ENCODE results near the gene SACS.

SACS gene

DNA sequence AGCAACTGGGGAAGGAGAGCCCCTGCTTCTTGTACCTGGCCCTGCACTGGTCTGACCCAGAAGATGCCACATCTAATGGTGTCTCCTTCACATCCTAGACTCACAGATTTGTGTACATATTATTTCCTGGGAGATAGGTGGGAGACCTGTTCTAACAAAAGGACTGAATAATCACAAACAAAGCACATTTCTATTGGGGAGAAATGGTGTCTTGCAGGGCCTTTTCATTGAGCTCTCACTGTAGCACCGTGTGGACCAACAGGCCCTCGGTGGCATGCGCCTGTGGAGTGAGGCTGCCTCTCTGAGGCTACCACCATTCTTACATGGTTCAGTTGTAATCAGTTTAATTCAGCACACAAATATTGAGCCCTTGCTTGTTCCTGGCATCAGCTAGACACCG, 989 bp upstream of the SACS start:
- Histone ChIP-seq H3K27me3 (ENCODE audit: control insufficient read depth, insufficient read depth, low read length) (no peaks in the 10 kb centered on the region), H3K4me2 (ENCODE audit: low read length) (no peak overlapping the region), H3K9ac (ENCODE audit: low read depth, low read length) (no peak overlapping the region), H3K9me3 (replicated peaks; ENCODE audit: low read length) (no peaks in the 10 kb centered on the region), H3K4me3 (ENCODE audit: low read length) (no peak overlapping the region), H3K4me1 (ENCODE audit: control insufficient read depth, insufficient read depth, low read length) (peaks cover 11% of the 10 kb centered on the region), H3K36me3 (ENCODE audit: insufficient read depth, low read length) (no peaks in the 10 kb centered on the region)

DNA sequence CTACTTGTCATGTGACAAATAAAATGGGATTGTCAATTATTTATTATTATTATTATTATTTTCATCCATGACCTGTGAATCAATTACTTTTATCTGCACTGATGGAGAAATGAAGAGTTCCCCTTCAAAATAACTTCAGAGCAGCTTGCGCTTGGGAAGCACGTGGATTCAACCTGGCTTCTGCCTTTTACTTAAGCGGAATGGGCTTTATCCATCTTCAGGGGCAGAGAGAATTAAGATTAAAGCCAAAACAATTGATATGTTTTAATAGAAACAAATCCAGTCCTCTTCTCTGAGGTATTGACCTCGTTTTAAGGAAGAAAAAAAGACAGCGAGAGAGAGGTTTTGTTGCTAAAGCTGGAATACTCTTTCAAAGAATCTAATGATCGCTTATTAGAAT, 876 bp downstream of the SACS start:
- H3K9ac ChIP-seq (ENCODE audit: low read depth, low read length) = peak overlapping the region; percentile 85
- no peaks in the 10 kb centered on the region for H3K9me3 ChIP-seq (replicated peaks; ENCODE audit: low read length)
- H3K4me3 ChIP-seq (ENCODE audit: low read length) = peak overlapping the region; percentile 88
- peaks cover 24% of the 10 kb centered on the region for H3K4me1 ChIP-seq (ENCODE audit: control insufficient read depth, insufficient read depth, low read length)
- no peaks in the 10 kb centered on the region for H3K27me3 ChIP-seq (ENCODE audit: control insufficient read depth, insufficient read depth, low read length)
- no peaks in the 10 kb centered on the region for H3K36me3 ChIP-seq (ENCODE audit: insufficient read depth, low read length)
- peak overlapping the region; percentile 85 for H3K4me2 ChIP-seq (ENCODE audit: low read length)

DNA sequence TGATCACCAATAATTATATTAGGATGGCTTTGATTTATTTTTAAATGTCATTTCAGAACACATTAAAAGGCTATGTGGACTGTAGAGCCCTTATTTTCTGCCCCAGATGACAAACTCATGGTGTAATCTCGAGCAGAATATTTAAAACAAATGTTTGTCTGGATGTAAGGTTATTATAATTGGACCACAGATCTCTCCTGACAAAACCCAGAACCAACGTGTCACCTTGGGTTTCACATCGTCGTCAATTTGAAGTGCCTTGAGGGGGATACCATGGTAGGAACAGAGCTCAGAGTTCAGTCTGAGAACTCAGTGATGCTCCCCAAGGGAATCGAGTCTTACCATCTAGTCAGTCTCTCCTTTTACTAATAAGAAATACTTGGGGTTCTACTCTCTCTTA, 2.8 kb downstream of the SACS start:
- H3K27me3 ChIP-seq (ENCODE audit: control insufficient read depth, insufficient read depth, low read length) = no peaks in the 10 kb centered on the region
- no peak overlapping the region for H3K9ac ChIP-seq (ENCODE audit: low read depth, low read length)
- H3K4me2 ChIP-seq (ENCODE audit: low read length) = peak overlapping the region; percentile 85
- no peaks in the 10 kb centered on the region for H3K36me3 ChIP-seq (ENCODE audit: insufficient read depth, low read length)
- peak overlapping the region; percentile 88 for H3K4me3 ChIP-seq (ENCODE audit: low read length)
- no peaks in the 10 kb centered on the region for H3K9me3 ChIP-seq (replicated peaks; ENCODE audit: low read length)
- H3K4me1 ChIP-seq (ENCODE audit: control insufficient read depth, insufficient read depth, low read length) = peaks cover 35% of the 10 kb centered on the region

DNA sequence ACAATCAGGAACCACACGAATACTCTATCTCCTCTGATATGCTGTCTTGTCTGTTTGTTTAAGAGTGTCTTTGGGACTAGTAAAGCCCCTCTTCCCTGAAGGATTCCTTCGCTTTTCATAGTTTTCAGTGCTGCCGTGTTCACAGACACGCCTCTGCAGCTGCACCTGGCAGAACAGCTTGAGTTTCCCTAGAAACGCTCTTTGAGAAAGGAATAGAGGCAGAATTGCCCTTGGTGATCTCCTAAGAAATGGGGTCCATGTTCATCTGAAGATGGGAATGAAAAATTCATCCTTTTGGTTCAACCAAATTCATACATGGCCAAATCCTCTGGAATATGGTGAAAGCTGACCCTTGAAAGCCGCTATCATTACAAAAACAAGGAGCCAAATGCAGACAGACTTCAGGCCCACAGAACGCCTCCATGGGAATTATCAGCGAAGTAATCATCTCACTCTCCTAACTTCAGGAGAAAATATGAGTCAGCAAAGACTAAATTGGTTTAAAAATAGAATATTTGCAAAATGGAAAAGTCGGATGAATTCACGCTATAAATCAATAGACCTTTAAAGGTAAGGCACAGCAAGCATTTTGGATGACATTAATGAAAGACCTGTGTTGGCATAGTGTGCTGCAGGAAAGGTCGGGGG, 5.5 kb downstream of the SACS start:
- Histone ChIP-seq H3K9ac (ENCODE audit: low read depth, low read length) (peak overlapping the region; percentile 77), H3K36me3 (ENCODE audit: insufficient read depth, low read length) (peaks cover 8% of the 10 kb centered on the region), H3K27me3 (ENCODE audit: control insufficient read depth, insufficient read depth, low read length) (no peaks in the 10 kb centered on the region), H3K4me2 (ENCODE audit: low read length) (peak overlapping the region; percentile 78), H3K4me1 (ENCODE audit: control insufficient read depth, insufficient read depth, low read length) (peaks cover 32% of the 10 kb centered on the region), H3K9me3 (replicated peaks; ENCODE audit: low read length) (no peaks in the 10 kb centered on the region), H3K4me3 (ENCODE audit: low read length) (peak overlapping the region; percentile 53)

DNA sequence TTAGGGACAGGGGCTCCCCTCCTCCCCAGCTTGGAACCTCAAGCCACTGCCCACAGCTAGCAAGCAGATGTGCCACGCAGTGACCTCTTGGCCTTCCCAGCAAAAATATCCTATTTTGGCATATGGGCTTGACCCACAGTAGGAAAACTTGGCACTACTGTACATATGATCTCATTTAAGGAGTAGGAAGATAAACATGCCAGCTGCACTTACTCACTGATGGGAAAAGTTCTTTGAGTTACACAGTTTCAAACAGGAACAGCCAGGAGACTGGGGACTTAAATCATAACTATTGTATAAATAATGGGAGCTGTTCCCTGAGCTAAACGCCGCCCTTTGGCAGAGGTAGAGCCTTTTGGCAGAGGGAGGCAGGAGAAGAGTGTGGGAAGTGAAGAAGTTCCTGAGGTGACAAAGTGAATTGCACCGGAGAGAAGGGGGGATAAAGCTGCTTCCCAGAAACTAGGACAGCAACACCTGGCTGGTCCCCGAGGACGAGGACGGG, 6.1 kb downstream of the SACS start:
- Histone ChIP-seq H3K36me3 (ENCODE audit: insufficient read depth, low read length) (peaks cover 8% of the 10 kb centered on the region), H3K9me3 (replicated peaks; ENCODE audit: low read length) (no peaks in the 10 kb centered on the region), H3K27me3 (ENCODE audit: control insufficient read depth, insufficient read depth, low read length) (no peaks in the 10 kb centered on the region), H3K9ac (ENCODE audit: low read depth, low read length) (peak overlapping the region; percentile 77), H3K4me1 (ENCODE audit: control insufficient read depth, insufficient read depth, low read length) (peaks cover 32% of the 10 kb centered on the region), H3K4me2 (ENCODE audit: low read length) (peak overlapping the region; percentile 78), H3K4me3 (ENCODE audit: low read length) (peak overlapping the region; percentile 53)

DNA sequence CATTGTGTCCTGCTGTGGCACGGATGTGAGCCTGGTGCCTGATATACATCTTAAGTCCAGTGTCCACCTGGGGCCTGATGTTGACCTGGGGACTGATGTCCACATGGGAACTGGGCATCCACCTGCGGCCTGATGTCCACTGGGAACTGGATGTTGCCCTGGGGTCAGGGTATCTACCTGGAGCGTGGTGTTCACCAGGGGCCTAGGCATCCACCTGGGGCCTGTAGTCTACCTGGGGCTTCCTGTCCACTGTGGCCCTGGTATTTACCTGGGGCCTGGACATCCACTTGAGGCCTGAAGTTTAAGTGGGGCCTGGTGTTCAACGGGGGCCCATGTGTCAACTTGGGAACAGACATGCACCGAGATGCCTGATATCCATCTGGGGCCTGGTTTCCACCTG, 11.9 kb downstream of the SACS start:
- Histone ChIP-seq H3K27me3 (ENCODE audit: control insufficient read depth, insufficient read depth, low read length) (no peaks in the 10 kb centered on the region), H3K4me1 (ENCODE audit: control insufficient read depth, insufficient read depth, low read length) (peaks cover 1% of the 10 kb centered on the region), H3K4me2 (ENCODE audit: low read length) (no peak overlapping the region), H3K36me3 (ENCODE audit: insufficient read depth, low read length) (peaks cover 11% of the 10 kb centered on the region), H3K9ac (ENCODE audit: low read depth, low read length) (no peak overlapping the region), H3K9me3 (replicated peaks; ENCODE audit: low read length) (no peaks in the 10 kb centered on the region), H3K4me3 (ENCODE audit: low read length) (no peak overlapping the region)

DNA sequence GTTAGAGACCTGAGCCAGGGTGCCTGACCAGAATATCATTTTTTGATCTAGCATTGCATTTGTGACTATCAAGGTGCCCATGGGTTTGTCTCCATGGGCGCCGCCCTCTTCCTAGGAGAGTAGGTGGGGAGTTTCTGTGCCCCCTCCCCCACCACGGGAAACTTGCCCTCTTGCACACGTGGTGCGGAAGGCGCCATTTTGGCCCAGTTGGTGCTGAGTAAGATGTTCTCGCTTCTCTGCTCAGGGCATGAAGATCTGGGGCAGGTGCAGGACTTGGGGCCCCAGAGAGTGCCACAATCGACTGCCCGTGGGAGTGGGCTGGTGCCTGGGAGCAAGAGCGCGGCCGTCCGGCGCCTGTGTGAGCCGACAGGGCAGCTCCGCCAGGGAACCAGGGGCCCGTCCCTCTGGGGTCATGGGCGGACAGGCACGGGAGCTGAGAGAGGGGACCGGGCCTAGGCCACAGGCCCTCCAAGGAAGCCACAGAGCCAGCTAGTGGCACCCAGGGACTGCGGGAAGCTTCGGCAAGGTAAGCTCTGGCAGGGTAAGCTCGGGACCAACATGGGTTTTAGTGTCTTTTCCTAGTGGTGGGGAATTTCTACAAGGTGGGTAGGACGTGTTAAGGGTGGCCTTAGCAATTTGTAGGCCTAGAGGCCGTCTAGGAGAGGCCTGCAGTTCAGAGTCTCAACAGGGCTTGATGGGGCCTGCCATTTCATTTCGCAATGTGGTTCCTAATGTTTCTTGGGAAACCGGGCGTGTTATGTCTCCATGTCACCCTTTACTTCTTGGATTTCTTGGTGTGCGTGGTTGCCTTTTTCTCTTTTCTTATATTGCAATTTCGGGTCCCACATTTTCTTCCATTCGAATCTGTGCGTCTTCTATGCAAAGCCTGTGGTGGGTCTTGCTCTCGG, 14.5 kb downstream of the SACS start:
- Histone ChIP-seq H3K9ac (ENCODE audit: low read depth, low read length) (no peak overlapping the region), H3K4me2 (ENCODE audit: low read length) (no peak overlapping the region)

DNA sequence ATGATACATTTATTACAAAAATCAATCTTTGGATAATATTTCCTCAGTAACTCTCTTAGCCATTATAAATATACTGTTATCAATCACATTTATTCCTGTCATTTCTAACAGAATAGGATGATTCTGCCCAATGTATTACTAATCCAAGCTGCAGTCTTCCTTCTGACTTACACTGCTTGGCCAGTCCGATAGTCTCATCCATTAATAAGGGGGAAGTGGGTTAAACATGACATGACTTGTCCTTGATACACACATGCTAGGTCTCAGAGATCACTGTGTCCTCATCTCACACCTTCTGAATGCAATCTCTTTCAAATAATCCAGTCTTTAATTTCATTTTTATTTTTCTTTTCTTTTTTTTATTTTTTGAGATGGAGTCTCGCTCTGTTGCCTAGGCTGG, 18.8 kb downstream of the SACS start:
- Histone ChIP-seq H3K36me3 (ENCODE audit: insufficient read depth, low read length) (peaks cover 2% of the 10 kb centered on the region), H3K9me3 (replicated peaks; ENCODE audit: low read length) (no peaks in the 10 kb centered on the region), H3K9ac (ENCODE audit: low read depth, low read length) (no peak overlapping the region), H3K27me3 (ENCODE audit: control insufficient read depth, insufficient read depth, low read length) (no peaks in the 10 kb centered on the region), H3K4me3 (ENCODE audit: low read length) (no peak overlapping the region), H3K4me1 (ENCODE audit: control insufficient read depth, insufficient read depth, low read length) (no peaks in the 10 kb centered on the region), H3K4me2 (ENCODE audit: low read length) (no peak overlapping the region)

More for the DNA sequence above, 14.5 kb downstream of the SACS start:
- Histone ChIP-seq H3K27me3 (ENCODE audit: control insufficient read depth, insufficient read depth, low read length) (no peaks in the 10 kb centered on the region), H3K9me3 (replicated peaks; ENCODE audit: low read length) (no peaks in the 10 kb centered on the region), H3K4me1 (ENCODE audit: control insufficient read depth, insufficient read depth, low read length) (no peaks in the 10 kb centered on the region), H3K36me3 (ENCODE audit: insufficient read depth, low read length) (peaks cover 2% of the 10 kb centered on the region), H3K4me3 (ENCODE audit: low read length) (no peak overlapping the region)

DNA sequence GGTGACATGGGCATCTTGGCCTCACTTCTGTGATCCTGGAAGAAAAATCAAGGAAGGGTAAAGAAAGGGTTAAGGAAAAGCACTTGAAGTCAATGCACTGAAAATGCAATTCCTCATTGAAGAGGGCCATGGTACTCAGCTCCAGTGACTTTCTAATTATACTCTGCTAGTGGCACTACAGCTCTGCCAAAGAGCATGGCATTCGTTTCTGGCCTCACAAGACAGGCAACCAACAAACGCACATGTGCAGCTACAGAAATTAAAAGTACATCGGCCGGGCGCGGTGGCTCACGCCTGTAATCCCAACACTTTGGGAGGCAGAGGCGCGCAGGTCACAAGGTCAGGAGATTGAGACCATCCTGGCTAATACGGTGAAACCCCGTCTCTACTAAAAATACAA, 21.8 kb downstream of the SACS start:
- no peak overlapping the region for H3K9ac ChIP-seq (ENCODE audit: low read depth, low read length)
- no peaks in the 10 kb centered on the region for H3K27me3 ChIP-seq (ENCODE audit: control insufficient read depth, insufficient read depth, low read length)
- H3K9me3 ChIP-seq (replicated peaks; ENCODE audit: low read length) = no peaks in the 10 kb centered on the region
- H3K4me3 ChIP-seq (ENCODE audit: low read length) = no peak overlapping the region
- no peaks in the 10 kb centered on the region for H3K36me3 ChIP-seq (ENCODE audit: insufficient read depth, low read length)
- H3K4me2 ChIP-seq (ENCODE audit: low read length) = no peak overlapping the region
- no peaks in the 10 kb centered on the region for H3K4me1 ChIP-seq (ENCODE audit: control insufficient read depth, insufficient read depth, low read length)

DNA sequence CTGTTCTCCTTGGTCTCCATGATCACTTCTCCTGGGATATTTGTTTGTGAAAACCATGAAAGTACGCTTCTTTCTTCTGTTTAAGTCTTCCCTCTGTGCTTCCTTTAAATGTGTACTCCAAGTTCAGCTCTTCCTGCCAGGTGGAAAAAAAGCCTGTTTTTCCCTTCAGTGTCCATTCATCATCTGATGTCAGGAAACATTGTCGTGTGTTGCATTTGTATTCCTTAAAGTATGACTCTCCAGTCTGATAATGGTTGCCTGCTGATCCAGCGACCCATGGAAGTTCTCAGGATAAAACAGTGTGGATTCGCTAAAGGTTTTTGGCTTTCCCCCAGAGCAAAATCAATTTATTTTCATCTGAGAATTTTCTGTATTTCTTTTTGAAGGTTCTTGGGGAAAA, 22.3 kb downstream of the SACS start:
- Histone ChIP-seq H3K36me3 (ENCODE audit: insufficient read depth, low read length) (no peaks in the 10 kb centered on the region), H3K27me3 (ENCODE audit: control insufficient read depth, insufficient read depth, low read length) (no peaks in the 10 kb centered on the region), H3K4me2 (ENCODE audit: low read length) (no peak overlapping the region), H3K4me3 (ENCODE audit: low read length) (no peak overlapping the region), H3K9ac (ENCODE audit: low read depth, low read length) (no peak overlapping the region), H3K4me1 (ENCODE audit: control insufficient read depth, insufficient read depth, low read length) (no peaks in the 10 kb centered on the region), H3K9me3 (replicated peaks; ENCODE audit: low read length) (no peaks in the 10 kb centered on the region)

DNA sequence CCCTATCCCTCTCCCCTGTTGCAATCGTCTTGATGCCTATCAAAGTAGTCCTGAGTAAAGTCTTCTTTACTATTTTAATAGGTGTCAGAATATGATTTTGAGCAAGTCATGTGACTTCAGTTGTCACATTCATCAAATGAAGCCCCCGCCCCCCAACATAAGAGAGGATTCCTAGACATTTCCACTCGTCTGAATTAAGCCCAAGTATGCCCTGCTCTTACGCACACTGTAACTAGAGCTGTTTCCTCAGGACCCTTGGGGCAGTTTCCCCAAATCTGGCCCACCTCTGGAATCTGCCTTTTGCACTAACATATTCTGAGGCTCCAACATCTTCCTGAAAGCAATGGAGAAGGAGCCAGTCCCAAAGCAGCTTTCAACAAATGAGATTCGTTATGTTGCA, 25.5 kb downstream of the SACS start:
- Histone ChIP-seq H3K36me3 (ENCODE audit: insufficient read depth, low read length) (no peaks in the 10 kb centered on the region), H3K4me2 (ENCODE audit: low read length) (no peak overlapping the region), H3K4me3 (ENCODE audit: low read length) (no peak overlapping the region), H3K9me3 (replicated peaks; ENCODE audit: low read length) (no peaks in the 10 kb centered on the region), H3K4me1 (ENCODE audit: control insufficient read depth, insufficient read depth, low read length) (no peaks in the 10 kb centered on the region), H3K27me3 (ENCODE audit: control insufficient read depth, insufficient read depth, low read length) (no peaks in the 10 kb centered on the region), H3K9ac (ENCODE audit: low read depth, low read length) (no peak overlapping the region)

Data from skeletal muscle satellite cell (primary cell).